Adrenal gland (tissue), 5 donors: Measurements from ENCODE around the gene COX10.

ENCODE experiments used
- CTCF ChIP-seq, 6 experiments: fragments of 450-650 bp in 4 of 6; fragments of 200-600 bp in 2 of 6; sonication (generic) in 1 of 6; IDR thresholded peaks; 1 replicate in 5 of 6; 2 replicates in 1 of 6; pipeline versions ENCODE4 v1.5.1 to v1.8.0; 2016 to 2021; ENCODE audit warnings: antibody characterized with exemption in 6 of 6, mild to moderate bottlenecking in 2 of 6, moderate library complexity in 1 of 6
- POLR2A ChIP-seq, 2 donors: fragments of 450-650 bp; IDR thresholded peaks; one replicate each; pipeline ENCODE4 v1.6.1; 2017; ENCODE audit warnings: antibody characterized with exemption in 2 of 2, mild to moderate bottlenecking in 2 of 2, moderate library complexity in 1 of 2
- donor health status: DM: no; HTN: no; CAD: no.

GRCh38 chr17:14133104-14133503 is 63.8 kb downstream of the COX10 start:
- TF ChIP-seq CTCF (IDR thresholded peaks at IDR 0.05) (no peak), POLR2A (IDR thresholded peaks at IDR 0.05) (no peak)
